GM23338 (cell line): ENCODE data around the gene F2RL3. TPM values are rescaled to one million over a fixed set of nuclear protein-coding genes. Genes with fewer than 3 reads are reported as not detected.

Experiments
- ATAC-seq: fragments of 200-7000 bp; cut with Tn5 transposase; 3 replicates; pipeline ENCODE4 v1.9.1; 2020
- DNase-seq: peaks from one replicate; pipeline ENCODE4 v3.0.0-alpha.2; 2015; ENCODE audit warnings: low spot score
- H2AFZ ChIP-seq: fragments of 200-600 bp; sonication (generic); 2 replicates; pipeline ENCODE4 v1.8.0; 2016; ENCODE audit warnings: antibody characterized with exemption, mild to moderate bottlenecking, moderate library complexity
- H3F3A ChIP-seq: fragments of 200-600 bp; sonication (generic); replicated peaks from 2 replicates; pipeline ENCODE4 v1.8.0; 2017; ENCODE audit warnings: antibody characterized with exemption, mixed run types, low read depth
- H3K27ac ChIP-seq: fragments of 200-600 bp; sonication (generic); 2 replicates; pipeline ENCODE4 v1.6.1; 2016; ENCODE audit warnings: low read depth
- H3K27me3 ChIP-seq: fragments of 200-600 bp; sonication (generic); 2 replicates; pipeline ENCODE4 v1.8.0; 2016; ENCODE audit warnings: mild to moderate bottlenecking, mixed run types, moderate library complexity; ENCODE audit not compliant: insufficient read depth
- H3K36me3 ChIP-seq: fragments of 200-600 bp; sonication (generic); 2 replicates; pipeline ENCODE4 v1.8.0; 2016; ENCODE audit warnings: mild to moderate bottlenecking; ENCODE audit not compliant: insufficient read depth
- H3K4me1 ChIP-seq: fragments of 200-600 bp; sonication (generic); 2 replicates; pipeline ENCODE4 v1.8.0; 2016; ENCODE audit warnings: mild to moderate bottlenecking, moderate library complexity; ENCODE audit not compliant: insufficient read depth
- H3K4me2 ChIP-seq: fragments of 200-600 bp; sonication (generic); 2 replicates; pipeline ENCODE4 v1.7.1; 2017; ENCODE audit warnings: mixed run types
- H3K4me3 ChIP-seq: fragments of 200-600 bp; sonication (generic); 2 replicates; pipeline ENCODE4 v1.6.1; 2016; ENCODE audit warnings: mixed run types
- H3K79me2 ChIP-seq: fragments of 200-600 bp; sonication (generic); replicated peaks from 2 replicates; pipeline ENCODE4 v1.8.0; 2017; ENCODE audit warnings: mild to moderate bottlenecking; ENCODE audit not compliant: insufficient read depth
- H3K9me2 ChIP-seq: fragments of 200-600 bp; sonication (generic); 2 replicates; pipeline ENCODE4 v1.8.0; 2017; ENCODE audit not compliant: insufficient read depth
- H4K20me1 ChIP-seq: fragments of 200-600 bp; sonication (generic); replicated peaks from 2 replicates; pipeline ENCODE4 v1.8.0; 2017; ENCODE audit warnings: mild to moderate bottlenecking; ENCODE audit not compliant: insufficient read depth
- H3K27ac Mint-ChIP-seq: 2 replicates; pipeline ENCODE4 v1.8.0; 2020; ENCODE audit warnings: inconsistent platforms, mild to moderate bottlenecking, moderate library complexity, mixed read lengths
- H3K27me3 Mint-ChIP-seq: 3 replicates; pipeline ENCODE4 v1.8.0; 2022; ENCODE audit warnings: low read depth, mild to moderate bottlenecking, moderate library complexity, mixed read lengths, inconsistent platforms; ENCODE audit not compliant: insufficient read depth, poor library complexity
- H3K36me3 Mint-ChIP-seq: 3 replicates; pipeline ENCODE4 v1.8.0; 2021; ENCODE audit warnings: low read depth, mild to moderate bottlenecking, inconsistent platforms, moderate library complexity, mixed read lengths
- H3K4me1 Mint-ChIP-seq: 3 replicates; pipeline ENCODE4 v1.8.0; 2020; ENCODE audit warnings: mild to moderate bottlenecking, inconsistent platforms, mixed read lengths
- H3K4me3 Mint-ChIP-seq: 3 replicates; pipeline ENCODE4 v1.8.0; 2021; ENCODE audit warnings: moderate library complexity, mild to moderate bottlenecking, inconsistent platforms, mixed read lengths
- H3K9me3 Mint-ChIP-seq: 3 replicates; pipeline ENCODE4 v1.8.0; 2020; ENCODE audit warnings: moderate library complexity, mild to moderate bottlenecking, inconsistent platforms, mixed read lengths
- CREB1 ChIP-seq: fragments of 250-450 bp; sonication (Bioruptor Pico); IDR thresholded peaks from 2 replicates; pipeline ENCODE4 v1.5.0; 2020; ENCODE audit warnings: low read depth, mild to moderate bottlenecking, moderate library complexity
- CTCF ChIP-seq, 2 experiments: fragments of 200-600 bp in 1 of 2; sonication (generic) in 1 of 2; conservative IDR thresholded peaks; 2 replicates each; pipeline versions ENCODE4 v1.5.1 to v1.6.1; 2016 to 2017; ENCODE audit warnings: antibody characterized with exemption in 2 of 2, low read depth in 2 of 2, mild to moderate bottlenecking in 2 of 2, moderate library complexity in 1 of 2
- ETS1 ChIP-seq: IDR thresholded peaks from 2 replicates; pipeline ENCODE4 v1.6.1; 2016; ENCODE audit warnings: antibody characterized with exemption
- EZH2 ChIP-seq: fragments of 200-600 bp; sonication (generic); IDR thresholded peaks from one replicate; pipeline ENCODE4 v1.8.0; 2017; ENCODE audit warnings: antibody characterized with exemption, mild to moderate bottlenecking, low read depth; ENCODE audit not compliant: unreplicated experiment
- EZH2phosphoT487 ChIP-seq: fragments of 200-600 bp; sonication (generic); IDR thresholded peaks from one replicate; pipeline ENCODE4 v1.8.1; 2018; ENCODE audit warnings: antibody characterized with exemption; ENCODE audit not compliant: unreplicated experiment
- JUNB ChIP-seq: IDR thresholded peaks from one replicate; pipeline ENCODE4 v1.6.1; 2016; ENCODE audit warnings: antibody characterized with exemption; ENCODE audit not compliant: unreplicated experiment
- NANOG ChIP-seq: IDR thresholded peaks from 2 replicates; pipeline ENCODE4 v1.6.1; 2016; ENCODE audit warnings: antibody characterized with exemption, borderline replicate concordance
- POLR2AphosphoS5 ChIP-seq: IDR thresholded peaks from 2 replicates; pipeline ENCODE4 v1.6.1; 2016; ENCODE audit warnings: antibody characterized with exemption, low read depth
- STAT1 ChIP-seq: IDR thresholded peaks from one replicate; pipeline ENCODE4 v1.6.1; 2016; ENCODE audit warnings: antibody characterized with exemption; ENCODE audit not compliant: unreplicated experiment
- ZNF114 ChIP-seq: fragments of 250-450 bp; sonication (Bioruptor Pico); IDR thresholded peaks from 2 replicates; pipeline ENCODE4 v1.5.0; 2020; ENCODE audit warnings: mild to moderate bottlenecking, moderate library complexity
- ZNF331 ChIP-seq: fragments of 250-450 bp; sonication (Bioruptor Pico); IDR thresholded peaks from 2 replicates; pipeline ENCODE4 v1.5.0; 2020; ENCODE audit warnings: low read depth, mild to moderate bottlenecking, moderate library complexity
- polyA plus RNA-seq: library from polyadenylated mRNA; unstranded; fragments of >200 nt; fragmentation: Nextera tagmentation; extraction: Ambion mirVana; gene quantifications from 2 replicates; pipeline ENCODE4 v1.2.1, GENCODE V29; 2016
- total RNA-seq: library from RNA; depleted of rRNA; stranded (reverse); fragments of >200 nt; shearing (Covaris generic); gene quantifications from 2 replicates; pipeline ENCODE4 v1.2.3, GENCODE V29; 2014
- TF ChIP-seq, protein P1 (sequence below): fragments of 250-450 bp; sonication (Bioruptor Pico); IDR thresholded peaks from 2 replicates; pipeline ENCODE4 v1.5.0; 2020; ENCODE audit warnings: mild to moderate bottlenecking, moderate library complexity
- TF ChIP-seq, protein P2 (sequence below): IDR thresholded peaks from one replicate; pipeline ENCODE4 v1.6.1; 2018; ENCODE audit warnings: antibody characterized with exemption; ENCODE audit not compliant: unreplicated experiment

F2RL3 gene
- total and polyA plus RNA-seq, 2 experiments from 2014 or later = not detected

DNA sequence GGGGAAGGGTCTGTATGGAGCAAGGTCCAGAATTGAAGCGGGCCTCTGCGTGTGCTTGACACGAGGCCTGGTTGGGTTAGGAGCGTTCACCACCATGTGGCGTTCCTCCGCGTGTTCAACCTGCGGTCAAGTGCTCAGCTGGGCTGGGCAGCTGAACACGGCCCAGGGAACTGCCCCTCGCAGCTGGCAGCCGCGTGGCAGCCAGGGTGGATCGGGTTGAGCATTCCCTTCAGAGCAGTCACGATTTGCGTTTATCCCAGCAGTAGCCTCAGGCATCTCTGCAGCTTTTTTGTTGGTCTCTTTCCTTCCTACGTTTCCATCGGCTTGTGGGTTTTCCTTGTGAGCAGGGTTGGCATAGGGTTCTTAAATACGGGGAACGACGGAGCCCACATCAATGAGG, 28.7 kb upstream of the F2RL3 start:
- Mint-ChIP-seq H3K4me3 (no peak overlapping the region; the same call in 2 of the 3 replicates), H3K27ac (no peak overlapping the region), H3K36me3 (peaks cover 40% of the 10 kb centered on the region), H3K9me3 (no peaks in the 10 kb centered on the region), H3K4me1 (no peaks in the 10 kb centered on the region), H3K27me3 (peaks cover 6% of the 10 kb centered on the region)
- H2AFZ ChIP-seq = no peak overlapping the region
- DNase-seq = no peak
- TF ChIP-seq CTCF (conservative IDR thresholded peaks at IDR 0.05; ENCODE audit: low read depth in 2 of 2) (no peak), NANOG (no peak), JUNB (no peak), CREB1 (CRISPR knock-in tag) (no peak), STAT1 (no peak), ZNF331 (no peak), ETS1 (no peak), POLR2AphosphoS5 (no peak), ZNF114 (CRISPR knock-in tag) (no peak), EZH2phosphoT487 (no peak), EZH2 (no peak)
- TF ChIP-seq, protein P1, sequence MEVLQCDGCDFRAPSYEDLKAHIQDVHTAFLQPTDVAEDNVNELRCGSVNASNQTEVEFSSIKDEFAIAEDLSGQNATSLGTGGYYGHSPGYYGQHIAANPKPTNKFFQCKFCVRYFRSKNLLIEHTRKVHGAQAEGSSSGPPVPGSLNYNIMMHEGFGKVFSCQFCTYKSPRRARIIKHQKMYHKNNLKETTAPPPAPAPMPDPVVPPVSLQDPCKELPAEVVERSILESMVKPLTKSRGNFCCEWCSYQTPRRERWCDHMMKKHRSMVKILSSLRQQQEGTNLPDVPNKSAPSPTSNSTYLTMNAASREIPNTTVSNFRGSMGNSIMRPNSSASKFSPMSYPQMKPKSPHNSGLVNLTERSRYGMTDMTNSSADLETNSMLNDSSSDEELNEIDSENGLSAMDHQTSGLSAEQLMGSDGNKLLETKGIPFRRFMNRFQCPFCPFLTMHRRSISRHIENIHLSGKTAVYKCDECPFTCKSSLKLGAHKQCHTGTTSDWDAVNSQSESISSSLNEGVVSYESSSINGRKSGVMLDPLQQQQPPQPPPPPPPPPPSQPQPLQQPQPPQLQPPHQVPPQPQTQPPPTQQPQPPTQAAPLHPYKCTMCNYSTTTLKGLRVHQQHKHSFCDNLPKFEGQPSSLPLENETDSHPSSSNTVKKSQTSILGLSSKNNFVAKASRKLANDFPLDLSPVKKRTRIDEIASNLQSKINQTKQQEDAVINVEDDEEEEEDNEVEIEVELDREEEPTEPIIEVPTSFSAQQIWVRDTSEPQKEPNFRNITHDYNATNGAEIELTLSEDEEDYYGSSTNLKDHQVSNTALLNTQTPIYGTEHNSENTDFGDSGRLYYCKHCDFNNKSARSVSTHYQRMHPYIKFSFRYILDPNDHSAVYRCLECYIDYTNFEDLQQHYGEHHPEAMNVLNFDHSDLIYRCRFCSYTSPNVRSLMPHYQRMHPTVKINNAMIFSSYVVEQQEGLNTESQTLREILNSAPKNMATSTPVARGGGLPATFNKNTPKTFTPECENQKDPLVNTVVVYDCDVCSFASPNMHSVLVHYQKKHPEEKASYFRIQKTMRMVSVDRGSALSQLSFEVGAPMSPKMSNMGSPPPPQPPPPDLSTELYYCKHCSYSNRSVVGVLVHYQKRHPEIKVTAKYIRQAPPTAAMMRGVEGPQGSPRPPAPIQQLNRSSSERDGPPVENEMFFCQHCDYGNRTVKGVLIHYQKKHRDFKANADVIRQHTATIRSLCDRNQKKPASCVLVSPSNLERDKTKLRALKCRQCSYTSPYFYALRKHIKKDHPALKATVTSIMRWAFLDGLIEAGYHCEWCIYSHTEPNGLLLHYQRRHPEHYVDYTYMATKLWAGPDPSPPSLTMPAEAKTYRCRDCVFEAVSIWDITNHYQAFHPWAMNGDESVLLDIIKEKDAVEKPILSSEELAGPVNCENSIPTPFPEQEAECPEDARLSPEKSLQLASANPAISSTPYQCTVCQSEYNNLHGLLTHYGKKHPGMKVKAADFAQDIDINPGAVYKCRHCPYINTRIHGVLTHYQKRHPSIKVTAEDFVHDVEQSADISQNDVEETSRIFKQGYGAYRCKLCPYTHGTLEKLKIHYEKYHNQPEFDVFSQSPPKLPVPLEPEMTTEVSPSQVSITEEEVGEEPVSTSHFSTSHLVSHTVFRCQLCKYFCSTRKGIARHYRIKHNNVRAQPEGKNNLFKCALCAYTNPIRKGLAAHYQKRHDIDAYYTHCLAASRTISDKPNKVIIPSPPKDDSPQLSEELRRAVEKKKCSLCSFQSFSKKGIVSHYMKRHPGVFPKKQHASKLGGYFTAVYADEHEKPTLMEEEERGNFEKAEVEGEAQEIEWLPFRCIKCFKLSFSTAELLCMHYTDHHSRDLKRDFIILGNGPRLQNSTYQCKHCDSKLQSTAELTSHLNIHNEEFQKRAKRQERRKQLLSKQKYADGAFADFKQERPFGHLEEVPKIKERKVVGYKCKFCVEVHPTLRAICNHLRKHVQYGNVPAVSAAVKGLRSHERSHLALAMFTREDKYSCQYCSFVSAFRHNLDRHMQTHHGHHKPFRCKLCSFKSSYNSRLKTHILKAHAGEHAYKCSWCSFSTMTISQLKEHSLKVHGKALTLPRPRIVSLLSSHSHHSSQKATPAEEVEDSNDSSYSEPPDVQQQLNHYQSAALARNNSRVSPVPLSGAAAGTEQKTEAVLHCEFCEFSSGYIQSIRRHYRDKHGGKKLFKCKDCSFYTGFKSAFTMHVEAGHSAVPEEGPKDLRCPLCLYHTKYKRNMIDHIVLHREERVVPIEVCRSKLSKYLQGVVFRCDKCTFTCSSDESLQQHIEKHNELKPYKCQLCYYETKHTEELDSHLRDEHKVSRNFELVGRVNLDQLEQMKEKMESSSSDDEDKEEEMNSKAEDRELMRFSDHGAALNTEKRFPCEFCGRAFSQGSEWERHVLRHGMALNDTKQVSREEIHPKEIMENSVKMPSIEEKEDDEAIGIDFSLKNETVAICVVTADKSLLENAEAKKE (CRISPR knock-in tag) = no peak
- TF ChIP-seq, protein P2, sequence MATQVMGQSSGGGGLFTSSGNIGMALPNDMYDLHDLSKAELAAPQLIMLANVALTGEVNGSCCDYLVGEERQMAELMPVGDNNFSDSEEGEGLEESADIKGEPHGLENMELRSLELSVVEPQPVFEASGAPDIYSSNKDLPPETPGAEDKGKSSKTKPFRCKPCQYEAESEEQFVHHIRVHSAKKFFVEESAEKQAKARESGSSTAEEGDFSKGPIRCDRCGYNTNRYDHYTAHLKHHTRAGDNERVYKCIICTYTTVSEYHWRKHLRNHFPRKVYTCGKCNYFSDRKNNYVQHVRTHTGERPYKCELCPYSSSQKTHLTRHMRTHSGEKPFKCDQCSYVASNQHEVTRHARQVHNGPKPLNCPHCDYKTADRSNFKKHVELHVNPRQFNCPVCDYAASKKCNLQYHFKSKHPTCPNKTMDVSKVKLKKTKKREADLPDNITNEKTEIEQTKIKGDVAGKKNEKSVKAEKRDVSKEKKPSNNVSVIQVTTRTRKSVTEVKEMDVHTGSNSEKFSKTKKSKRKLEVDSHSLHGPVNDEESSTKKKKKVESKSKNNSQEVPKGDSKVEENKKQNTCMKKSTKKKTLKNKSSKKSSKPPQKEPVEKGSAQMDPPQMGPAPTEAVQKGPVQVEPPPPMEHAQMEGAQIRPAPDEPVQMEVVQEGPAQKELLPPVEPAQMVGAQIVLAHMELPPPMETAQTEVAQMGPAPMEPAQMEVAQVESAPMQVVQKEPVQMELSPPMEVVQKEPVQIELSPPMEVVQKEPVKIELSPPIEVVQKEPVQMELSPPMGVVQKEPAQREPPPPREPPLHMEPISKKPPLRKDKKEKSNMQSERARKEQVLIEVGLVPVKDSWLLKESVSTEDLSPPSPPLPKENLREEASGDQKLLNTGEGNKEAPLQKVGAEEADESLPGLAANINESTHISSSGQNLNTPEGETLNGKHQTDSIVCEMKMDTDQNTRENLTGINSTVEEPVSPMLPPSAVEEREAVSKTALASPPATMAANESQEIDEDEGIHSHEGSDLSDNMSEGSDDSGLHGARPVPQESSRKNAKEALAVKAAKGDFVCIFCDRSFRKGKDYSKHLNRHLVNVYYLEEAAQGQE = no peak
- H3F3A ChIP-seq = no peaks in the 10 kb centered on the region
- no peak overlapping the region for H3K27ac ChIP-seq
- H3K79me2 ChIP-seq = no peaks in the 10 kb centered on the region
- no peak overlapping the region for H3K4me2 ChIP-seq
- ATAC-seq = no peak
- no peak overlapping the region for H3K4me3 ChIP-seq
- H3K9me2 ChIP-seq = no peaks in the 10 kb centered on the region
- no peaks in the 10 kb centered on the region for H3K4me1 ChIP-seq
- no peaks in the 10 kb centered on the region for H3K27me3 ChIP-seq
- H4K20me1 ChIP-seq = peaks cover 6% of the 10 kb centered on the region
- H3K36me3 ChIP-seq = peaks cover 8% of the 10 kb centered on the region
